ENCODE measurements around the gene RBMS3.
"Not testable (repeated sequence)": the region's sequence is repeated elsewhere in the genome, so short reads cannot be mapped to it uniquely, and the experiment has no call there.

Gene RBMS3

GRCh38 chr3:29347412-29347811 is 66.5 kb downstream of the RBMS3 start:
- Histone ChIP-seq H3K9me3 (no peaks in the 10 kb centered on the region), H3K4me2 (no peak overlapping the region), H3K36me3 (no peaks in the 10 kb centered on the region), H4K20me1 (no peaks in the 10 kb centered on the region), H3K27me3 (no peaks in the 10 kb centered on the region), H3K9ac (no peak overlapping the region), H3K4me3 (no peak overlapping the region), H3K4me1 (no peaks in the 10 kb centered on the region), H3K27ac (no peak overlapping the region)
- TF ChIP-seq Cebpa-rat (IDR thresholded peaks at IDR 0.05) = no peak

GRCh38 chr3:29348316-29348715 is 67.4 kb downstream of the RBMS3 start:
- no peaks in the 10 kb centered on the region for H3K4me1 ChIP-seq
- no peak overlapping the region for H3K4me3 ChIP-seq
- H3K27me3 ChIP-seq = no peaks in the 10 kb centered on the region
- H3K9ac ChIP-seq = no peak overlapping the region
- no peak for TF ChIP-seq Cebpa-rat (IDR thresholded peaks at IDR 0.05)
- no peak overlapping the region for H3K27ac ChIP-seq
- no peaks in the 10 kb centered on the region for H4K20me1 ChIP-seq
- H3K9me3 ChIP-seq = no peaks in the 10 kb centered on the region
- no peaks in the 10 kb centered on the region for H3K36me3 ChIP-seq
- H3K4me2 ChIP-seq = no peak overlapping the region

- Histone ChIP-seq H3K4me3 (no peak overlapping the region), H3K4me2 (no peak overlapping the region), H4K20me1 (no peaks in the 10 kb centered on the region), H3K27me3 (no peaks in the 10 kb centered on the region), H3K9ac (no peak overlapping the region), H3K9me3 (no peaks in the 10 kb centered on the region), H3K27ac (no peak overlapping the region), H3K4me1 (no peaks in the 10 kb centered on the region), H3K36me3 (no peaks in the 10 kb centered on the region)
- TF ChIP-seq Cebpa-rat (IDR thresholded peaks at IDR 0.05) = no peak
These were observed 68.2 kb downstream of the RBMS3 start for GRCh38 chr3:29349049-29349448.

GRCh38 chr3:29353807-29354206 is 72.9 kb downstream of the RBMS3 start:
- Histone ChIP-seq H3K27me3 (no peaks in the 10 kb centered on the region), H3K36me3 (no peaks in the 10 kb centered on the region), H3K4me1 (no peaks in the 10 kb centered on the region), H3K4me3 (no peak overlapping the region), H3K9ac (no peak overlapping the region), H3K4me2 (no peak overlapping the region), H3K27ac (no peak overlapping the region), H4K20me1 (no peaks in the 10 kb centered on the region), H3K9me3 (no peaks in the 10 kb centered on the region)
- no peak for TF ChIP-seq Cebpa-rat (IDR thresholded peaks at IDR 0.05)

- Histone ChIP-seq H3K27ac (no peak overlapping the region), H3K27me3 (no peaks in the 10 kb centered on the region), H3K4me1 (no peaks in the 10 kb centered on the region), H3K4me3 (no peak overlapping the region), H3K9me3 (no peaks in the 10 kb centered on the region), H3K9ac (no peak overlapping the region), H4K20me1 (no peaks in the 10 kb centered on the region), H3K36me3 (no peaks in the 10 kb centered on the region), H3K4me2 (no peak overlapping the region)
- TF ChIP-seq Cebpa-rat (IDR thresholded peaks at IDR 0.05) = no peak
These were observed 74.0 kb downstream of the RBMS3 start for GRCh38 chr3:29354894-29355293.

GRCh38 chr3:29356062-29356461 is 75.2 kb downstream of the RBMS3 start:
- Histone ChIP-seq H3K9ac (no peak overlapping the region), H3K27me3 (no peaks in the 10 kb centered on the region), H3K4me1 (no peaks in the 10 kb centered on the region), H4K20me1 (no peaks in the 10 kb centered on the region), H3K9me3 (no peaks in the 10 kb centered on the region), H3K4me3 (no peak overlapping the region), H3K4me2 (no peak overlapping the region), H3K36me3 (no peaks in the 10 kb centered on the region), H3K27ac (no peak overlapping the region)
- no peak for TF ChIP-seq Cebpa-rat (IDR thresholded peaks at IDR 0.05)

- not testable (repeated sequence) for H3K27ac ChIP-seq, H4K20me1 ChIP-seq, H3K4me3 ChIP-seq, H3K9ac ChIP-seq, H3K4me1 ChIP-seq, H3K36me3 ChIP-seq, H3K27me3 ChIP-seq, H3K4me2 ChIP-seq, H3K9me3 ChIP-seq
These were observed 79.4 kb downstream of the RBMS3 start for GRCh38 chr3:29360289-29360688.

- H3K4me2 ChIP-seq = no peak overlapping the region
- TF ChIP-seq Cebpa-rat (IDR thresholded peaks at IDR 0.05) = no peak
- no peak overlapping the region for H3K27ac ChIP-seq
These were observed 82.2 kb downstream of the RBMS3 start for GRCh38 chr3:29363110-29363509.

GRCh38 chr3:29370021-29370420 is 89.2 kb downstream of the RBMS3 start:
- Histone ChIP-seq H3K9me3 (no peaks in the 10 kb centered on the region), H3K27ac (no peak overlapping the region), H4K20me1 (no peaks in the 10 kb centered on the region), H3K4me1 (no peaks in the 10 kb centered on the region), H3K4me2 (no peak overlapping the region), H3K27me3 (no peaks in the 10 kb centered on the region), H3K9ac (no peak overlapping the region), H3K36me3 (no peaks in the 10 kb centered on the region), H3K4me3 (no peak overlapping the region)
- TF ChIP-seq Cebpa-rat (IDR thresholded peaks at IDR 0.05) = no peak

More at GRCh38 chr3:29363110-29363509, 82.2 kb downstream of the RBMS3 start:
- H3K27me3 ChIP-seq = no peaks in the 10 kb centered on the region
- no peaks in the 10 kb centered on the region for H3K9me3 ChIP-seq
- H3K9ac ChIP-seq = no peak overlapping the region
- H3K36me3 ChIP-seq = no peaks in the 10 kb centered on the region
- no peak overlapping the region for H3K4me3 ChIP-seq
- no peaks in the 10 kb centered on the region for H3K4me1 ChIP-seq
- no peaks in the 10 kb centered on the region for H4K20me1 ChIP-seq

GRCh38 chr3:29370476-29371420 is 89.9 kb downstream of the RBMS3 start:
- no peak overlapping the region for H3K27ac ChIP-seq
- no peak overlapping the region for H3K4me3 ChIP-seq
- H3K4me1 ChIP-seq = no peaks in the 10 kb centered on the region
- no peaks in the 10 kb centered on the region for H3K27me3 ChIP-seq
- no peak overlapping the region for H3K9ac ChIP-seq
- no peaks in the 10 kb centered on the region for H4K20me1 ChIP-seq
- H3K36me3 ChIP-seq = no peaks in the 10 kb centered on the region
- no peaks in the 10 kb centered on the region for H3K9me3 ChIP-seq
- TF ChIP-seq Cebpa-rat (IDR thresholded peaks at IDR 0.05) = no peak
- H3K4me2 ChIP-seq = no peak overlapping the region

Data from BLaER1 (cell line).